CD4-positive, alpha-beta T cell treated with Interleukin-12 subunit alpha and Interleukin-12 subunit beta, for 1 hour (primary cell): ENCODE measurements around the gene KLF2.
"Not testable (repeated sequence)": the region's sequence is repeated elsewhere in the genome, so short reads cannot be mapped to it uniquely, and the experiment has no call there.

ENCODE experiments used
- DNase-seq: peaks from one replicate; pipeline ENCODE4 v3.0.0-alpha.2; 2020

KLF2 gene

DNA sequence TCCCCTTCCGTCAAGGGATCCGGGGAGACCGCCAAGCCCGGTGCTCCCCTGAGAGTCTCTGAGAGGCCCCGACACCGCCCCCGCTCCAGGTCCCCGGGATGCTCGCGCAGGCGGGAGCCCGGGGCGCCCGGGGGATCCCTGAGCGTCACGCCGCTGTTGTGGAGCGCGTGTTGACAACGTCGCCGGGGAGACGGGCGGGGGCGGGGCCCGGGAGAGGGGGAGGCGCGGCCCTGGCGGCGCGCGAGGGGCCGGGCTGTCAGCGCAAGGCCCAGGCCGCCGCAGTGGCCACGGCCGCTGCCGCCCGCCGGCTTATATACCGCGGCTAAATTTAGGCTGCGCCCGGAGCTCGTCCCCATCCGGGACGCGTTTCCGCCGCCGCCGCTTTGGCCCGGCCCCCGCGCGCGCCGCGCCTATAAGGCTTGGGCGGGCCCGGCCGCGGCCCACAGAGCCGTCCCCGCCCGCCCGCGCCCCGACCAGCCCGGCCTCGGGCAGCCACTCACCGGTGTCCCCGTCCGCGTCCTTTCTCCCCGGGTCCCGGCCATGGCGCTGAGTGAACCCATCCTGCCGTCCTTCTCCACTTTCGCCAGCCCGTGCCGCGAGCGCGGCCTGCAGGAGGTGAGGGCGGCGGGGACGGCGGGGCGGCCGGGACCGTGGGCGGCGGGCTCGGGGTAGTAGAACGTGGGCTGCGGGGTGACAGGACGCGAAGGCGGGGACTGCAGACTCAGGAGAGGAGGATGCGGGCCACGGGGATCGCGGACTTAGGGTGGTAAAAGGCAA, at the start of gene KLF2:
KLF2 (plus strand) TSS at position 443 of the 777 bp plus-strand sequence; CDS start at position 541, 98 bp downstream.
- DNase-seq, result peak; percentile 99

DNA sequence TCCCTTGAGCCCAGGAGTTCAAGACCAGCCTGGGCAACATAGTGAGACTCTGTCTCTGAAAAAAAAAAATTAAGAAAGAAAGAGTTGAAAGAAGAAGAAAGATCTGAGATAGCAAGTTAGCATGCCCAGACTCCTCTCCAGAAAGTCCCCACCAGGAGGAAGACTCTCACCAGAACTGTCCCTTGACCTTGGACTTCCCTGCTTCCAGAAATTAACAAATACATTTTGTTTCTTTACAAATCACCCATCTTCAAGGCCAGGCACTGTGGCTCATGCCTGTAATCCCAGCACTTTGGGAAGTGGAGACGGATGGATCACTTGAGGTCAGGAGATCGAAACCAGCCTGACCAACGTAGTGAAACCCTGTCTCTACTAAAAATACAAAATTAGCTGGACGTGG, 44.3 kb upstream of the KLF2 start:
- DNase-seq, result no peak

DNA sequence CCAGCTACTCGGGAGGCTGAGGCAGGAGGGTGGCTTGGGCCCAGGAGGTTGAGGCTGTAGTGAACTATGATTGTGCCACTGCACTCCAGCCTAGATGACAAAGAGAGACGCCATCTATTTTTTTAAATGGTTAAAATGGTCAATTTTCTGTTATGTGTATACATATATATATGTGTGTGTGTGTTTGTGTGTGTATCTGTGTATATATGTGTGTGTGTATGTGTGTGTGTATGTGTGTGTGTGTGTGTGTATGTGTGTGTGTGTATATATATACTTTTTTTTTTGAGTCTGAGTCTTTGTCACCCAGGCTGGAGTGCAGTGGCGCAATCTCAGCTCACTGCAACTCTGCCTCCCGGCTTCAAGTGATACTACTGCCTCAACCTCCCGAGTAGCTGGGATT, 42.9 kb upstream of the KLF2 start:
- DNase-seq, result no peak

DNA sequence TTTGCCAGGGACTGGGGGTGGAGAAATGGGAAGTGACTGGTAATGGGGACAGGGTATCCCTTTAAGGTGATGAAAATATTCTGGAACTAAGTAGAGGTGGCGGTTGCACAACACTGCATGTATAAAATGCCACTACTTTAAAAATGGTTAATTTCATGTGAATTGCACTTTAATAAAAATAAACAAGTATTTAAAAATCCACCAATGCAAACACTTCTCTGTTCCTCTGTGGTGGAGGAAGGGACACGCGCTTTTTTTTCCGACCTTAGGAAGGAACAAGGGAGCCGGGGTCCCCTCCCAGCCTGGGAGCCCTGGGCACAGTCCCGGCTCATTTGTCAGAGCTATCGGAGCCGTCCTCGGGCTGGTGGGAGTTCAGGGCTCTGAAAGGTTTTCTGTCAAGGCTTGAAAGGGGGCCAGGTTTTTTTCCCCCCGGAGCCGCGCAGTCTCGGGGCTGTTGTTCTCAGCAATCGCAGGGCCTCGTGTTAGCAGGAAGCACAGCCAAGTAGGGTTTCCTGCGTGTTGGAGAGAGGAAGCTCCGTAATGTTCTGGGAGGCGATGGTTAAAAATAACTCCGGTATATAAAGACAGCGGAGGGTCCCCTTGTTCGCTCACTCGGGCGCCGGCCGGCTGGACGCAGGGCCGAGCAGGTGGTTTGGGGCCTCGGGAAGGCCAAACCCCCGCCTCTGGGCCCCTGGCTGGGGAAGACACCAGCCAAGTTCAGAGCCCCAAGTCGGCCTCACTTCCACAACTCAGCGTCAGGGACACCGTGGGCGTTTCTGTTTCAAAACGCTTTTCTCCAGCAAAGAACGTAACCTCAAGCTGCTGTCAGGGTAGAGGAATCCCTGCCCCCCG, 41.2 kb upstream of the KLF2 start:
- peak; percentile 65 for DNase-seq

DNA sequence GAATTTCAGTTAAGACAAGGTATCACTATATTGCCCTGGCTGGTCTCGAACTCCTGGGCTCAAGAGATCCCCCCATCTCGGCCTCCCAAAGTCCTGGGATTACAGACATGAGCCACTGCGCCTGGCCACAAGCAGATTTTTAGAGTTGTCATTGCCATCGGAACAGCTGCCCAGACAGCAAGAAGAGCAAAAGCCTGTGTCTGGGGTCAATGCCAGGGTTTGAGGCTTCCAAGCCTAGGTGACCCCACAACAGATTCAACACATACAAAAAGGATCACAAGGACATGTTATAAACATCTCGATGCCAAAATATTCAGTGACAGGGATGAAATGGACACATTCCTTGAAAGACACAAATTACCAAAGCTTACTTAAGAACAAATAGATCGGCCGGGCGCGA, 40.1 kb upstream of the KLF2 start:
- DNase-seq, result no peak

DNA sequence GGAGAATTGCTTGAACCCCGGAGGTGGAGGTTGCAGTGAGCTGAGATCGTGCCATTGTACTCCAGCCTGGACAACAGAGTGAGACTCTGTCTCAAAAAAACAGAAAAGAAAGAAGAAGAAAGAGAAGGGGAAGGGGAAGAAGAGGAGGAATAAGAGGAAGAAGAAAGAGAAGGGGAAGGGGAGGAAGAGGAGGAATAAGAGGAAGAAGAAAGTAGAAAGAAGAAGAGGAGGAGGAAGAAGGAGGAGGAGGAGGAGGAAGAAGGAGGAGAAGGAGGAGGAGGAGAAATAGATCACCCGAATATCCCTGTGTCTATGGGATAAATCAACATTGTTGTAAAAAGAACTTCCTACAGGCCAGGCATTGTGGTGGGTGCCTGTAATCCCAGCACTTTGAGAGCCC, 39.5 kb upstream of the KLF2 start:
- DNase-seq, result not testable (repeated sequence)

DNA sequence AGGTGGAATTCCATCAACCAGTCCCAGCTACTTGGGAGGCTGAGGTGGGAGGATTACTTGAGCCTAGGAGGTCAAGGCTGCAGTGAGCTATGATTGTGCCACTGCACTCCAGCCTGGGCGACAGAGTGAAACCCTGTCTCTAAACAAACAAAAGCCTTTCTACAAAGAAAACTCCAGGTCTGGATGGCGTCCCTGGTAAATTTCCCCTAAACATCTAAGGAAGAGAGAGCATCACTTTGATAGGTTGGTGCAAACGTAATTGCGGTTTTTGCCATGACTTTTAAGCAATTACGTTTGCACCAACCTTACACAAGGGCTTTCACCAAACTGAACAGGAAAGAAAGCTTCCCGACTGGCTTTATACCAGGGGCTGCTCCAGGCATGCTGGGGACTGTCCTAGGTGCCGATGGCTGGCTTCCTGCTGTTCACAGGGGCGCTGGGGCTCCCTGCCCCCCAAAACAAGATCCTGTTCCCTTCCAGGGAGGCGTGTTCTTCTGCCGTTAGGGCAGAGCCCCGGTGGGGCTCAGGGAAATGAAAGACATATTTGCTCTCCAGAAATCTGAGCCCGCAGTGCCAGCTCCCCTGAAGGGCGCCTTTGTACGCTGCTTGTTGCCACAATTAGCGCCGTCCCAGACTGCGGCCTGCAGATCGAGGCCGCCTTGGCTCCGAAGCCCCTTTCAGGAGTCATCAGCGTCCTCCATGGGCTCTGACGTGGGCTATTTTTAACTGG, 38.7 kb upstream of the KLF2 start:
- no peak for DNase-seq

DNA sequence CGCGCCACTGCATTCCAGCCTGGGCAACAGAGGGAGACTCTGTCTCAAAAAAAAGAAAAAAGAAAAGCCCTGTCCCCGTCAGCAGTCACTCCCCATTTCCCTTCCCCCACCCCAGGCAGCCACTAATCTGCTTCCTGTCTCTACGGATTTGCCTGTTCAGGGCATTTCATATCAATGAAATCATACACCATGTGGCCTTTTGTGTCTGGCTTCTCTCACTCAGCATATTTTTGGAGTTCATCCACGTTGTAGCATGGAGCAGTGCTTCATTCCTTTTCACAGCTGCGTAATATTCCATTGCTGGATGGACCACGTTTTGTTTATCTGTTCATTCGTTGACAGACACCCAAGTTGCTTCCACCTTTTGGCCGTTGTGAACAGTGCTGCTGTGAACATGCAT, 36.1 kb upstream of the KLF2 start:
- DNase-seq, result no peak

DNA sequence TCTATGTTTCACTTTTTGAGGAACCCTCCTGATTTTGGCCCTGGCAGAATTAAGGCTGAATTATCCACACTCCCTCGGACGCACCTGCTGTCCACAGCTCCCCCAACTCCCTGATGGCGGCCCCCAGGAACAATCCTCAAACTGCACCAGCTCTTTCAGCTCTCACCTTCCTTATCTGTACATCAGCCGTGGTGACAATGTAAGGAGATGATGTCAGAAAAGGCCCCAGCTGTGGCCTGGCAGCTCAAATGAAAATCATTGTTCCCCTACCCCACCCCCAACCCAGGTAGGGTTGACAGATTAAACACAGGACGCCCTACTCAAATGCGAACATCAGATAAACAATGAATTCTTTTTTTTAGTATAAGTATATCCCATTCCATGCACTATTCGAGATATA, 35.0 kb upstream of the KLF2 start:
- no peak for DNase-seq

DNA sequence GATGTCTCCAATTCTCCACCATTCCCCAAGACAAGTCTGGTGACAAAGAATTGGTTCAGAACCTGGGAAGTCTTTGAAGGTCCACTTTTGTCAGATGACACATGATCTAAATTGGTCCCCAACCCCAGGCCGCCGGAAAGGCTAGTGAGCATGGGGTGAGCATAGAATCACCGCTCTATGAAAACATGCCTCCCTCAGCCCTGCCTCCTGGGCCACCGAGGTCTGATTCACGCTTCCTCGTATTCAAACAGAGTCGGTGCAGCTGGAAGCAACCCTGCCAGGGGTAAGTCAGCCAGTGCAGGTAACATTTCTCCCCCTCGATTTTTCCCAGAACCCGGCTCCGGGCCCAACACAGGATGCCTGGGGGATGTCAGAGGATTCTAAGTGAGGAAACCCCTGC, 33.9 kb upstream of the KLF2 start:
- DNase-seq, result no peak

DNA sequence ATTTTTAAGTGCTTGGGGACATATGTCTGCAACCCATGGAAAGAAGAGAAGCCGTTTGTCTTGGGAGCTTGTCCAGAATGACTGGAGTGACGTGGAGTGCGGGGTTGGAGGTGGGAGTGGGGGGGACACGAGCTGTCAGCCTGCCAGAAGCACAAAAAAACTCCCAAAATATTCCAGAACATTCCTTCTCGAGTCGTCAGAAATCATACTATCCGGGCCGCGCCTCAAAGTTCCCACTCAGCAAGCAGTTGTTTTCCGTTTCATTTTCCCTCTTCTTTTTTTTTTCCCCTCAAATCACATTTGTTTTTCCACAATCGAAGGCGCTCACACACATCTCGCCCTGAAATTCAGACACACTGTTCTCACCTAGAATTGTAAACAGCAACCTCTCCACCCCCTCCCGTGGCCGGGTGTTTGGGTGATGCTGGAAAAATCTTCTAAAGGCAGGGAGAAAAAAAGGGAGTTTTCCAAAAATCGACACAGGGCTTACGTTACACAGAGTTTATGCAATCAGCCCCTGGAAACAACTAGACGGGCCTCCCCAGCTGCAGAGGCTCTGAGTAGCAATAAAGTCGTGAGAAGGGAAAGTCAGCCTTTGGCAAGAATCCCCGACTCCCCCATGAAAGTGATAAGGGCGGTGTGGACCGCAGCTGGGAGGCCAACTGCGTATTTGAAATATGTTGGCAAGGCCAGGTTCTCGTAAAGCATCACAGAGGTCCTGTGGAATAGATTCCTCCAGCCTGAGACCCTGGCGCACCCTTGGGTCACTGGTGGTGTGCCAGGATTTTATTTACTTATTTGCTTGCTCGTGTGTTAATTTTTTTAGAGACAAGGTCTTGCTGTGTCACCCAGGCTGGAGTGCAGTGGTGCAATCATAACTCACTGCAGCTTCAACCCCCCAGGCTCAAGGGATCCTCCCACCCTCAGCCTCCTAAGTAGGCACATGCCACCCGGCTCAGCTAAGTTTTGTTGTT, 31.2 kb upstream of the KLF2 start:
- no peak for DNase-seq

DNA sequence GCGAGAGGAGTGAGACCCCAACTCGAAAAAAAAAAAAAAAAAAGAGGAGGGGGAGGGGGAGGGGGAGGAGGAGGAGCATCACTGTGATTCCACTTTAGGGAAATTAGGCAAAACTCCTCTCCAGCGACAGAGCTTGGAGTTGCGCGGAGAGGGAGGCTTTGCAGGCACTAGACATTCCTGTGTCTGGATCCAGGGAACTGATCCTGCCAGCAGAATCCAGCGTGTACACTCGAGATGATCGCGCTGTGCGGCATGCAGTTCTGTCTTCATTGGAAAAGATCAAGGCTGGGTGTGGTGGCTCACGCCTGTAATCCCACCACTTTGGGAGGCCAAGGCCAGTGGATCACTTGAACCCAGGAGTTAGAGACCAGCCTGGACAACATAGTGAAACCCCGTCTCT, 29.6 kb upstream of the KLF2 start:
- DNase-seq, result no peak

DNA sequence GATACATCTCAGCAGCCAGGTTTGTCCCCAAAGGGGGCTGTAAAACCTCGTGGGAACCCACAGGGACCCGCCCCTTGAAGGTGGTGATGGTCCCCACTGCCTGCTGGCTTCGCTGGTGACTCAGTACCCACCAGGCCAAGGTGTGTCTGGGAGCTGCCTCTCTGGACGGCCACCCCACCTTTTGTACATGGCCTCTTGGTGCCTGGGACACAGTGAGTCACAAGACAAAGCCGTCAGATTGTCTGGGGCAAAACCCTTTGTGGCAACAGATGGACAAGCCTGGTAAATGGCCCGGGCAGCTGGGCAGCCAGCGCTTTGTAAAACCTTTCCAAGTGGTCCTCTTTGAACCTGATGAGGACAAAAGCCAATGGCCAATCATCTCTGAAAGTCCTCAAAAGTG, 27.9 kb upstream of the KLF2 start:
- no peak for DNase-seq

DNA sequence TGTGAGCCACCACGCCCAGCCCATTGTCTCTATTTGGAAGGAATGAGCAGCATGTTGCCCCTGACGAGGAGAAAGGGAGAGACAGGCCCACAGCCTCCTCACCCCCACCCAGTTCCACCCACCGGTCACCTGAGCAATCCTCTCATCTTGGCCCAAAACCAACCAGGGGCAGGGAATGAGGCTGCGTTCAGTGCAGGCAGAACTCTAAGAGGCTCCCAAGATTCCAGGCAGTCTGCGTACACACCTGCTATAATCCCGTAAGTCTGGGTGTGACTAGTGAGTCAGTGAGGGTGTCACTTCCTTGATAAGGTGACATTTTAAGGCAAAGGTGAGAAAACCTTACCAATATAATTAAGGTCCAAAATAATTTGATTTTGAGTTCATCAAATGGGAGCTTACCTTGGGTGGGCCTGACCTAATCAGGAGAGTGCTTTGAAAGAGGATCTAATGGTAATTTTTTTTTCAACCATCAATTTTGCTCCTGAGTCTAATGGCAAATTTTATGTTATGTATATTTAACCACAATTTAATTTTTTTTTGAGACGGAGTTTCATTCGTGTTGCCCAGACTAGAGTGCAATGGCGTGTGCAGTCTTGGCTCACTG, 26.9 kb upstream of the KLF2 start:
- no peak for DNase-seq

DNA sequence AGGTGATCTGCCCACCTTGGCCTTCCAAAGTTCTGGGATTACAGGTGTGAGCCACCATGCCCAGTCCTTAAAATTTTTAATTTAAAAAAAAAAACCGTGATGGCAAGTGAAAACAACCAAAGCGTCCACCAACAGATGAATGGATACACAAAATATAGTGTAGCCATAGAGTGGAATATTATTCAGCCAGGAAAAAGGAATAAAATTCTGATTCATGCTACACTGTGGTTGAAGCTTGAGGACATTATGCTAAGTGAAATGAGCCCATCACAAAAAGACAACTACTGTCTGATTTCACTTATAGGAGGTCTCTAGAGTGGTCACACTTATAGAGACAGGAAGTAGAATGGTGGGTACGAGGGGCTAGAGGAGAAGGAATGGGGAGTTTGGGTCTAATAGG, 26.3 kb upstream of the KLF2 start:
- no peak for DNase-seq

DNA sequence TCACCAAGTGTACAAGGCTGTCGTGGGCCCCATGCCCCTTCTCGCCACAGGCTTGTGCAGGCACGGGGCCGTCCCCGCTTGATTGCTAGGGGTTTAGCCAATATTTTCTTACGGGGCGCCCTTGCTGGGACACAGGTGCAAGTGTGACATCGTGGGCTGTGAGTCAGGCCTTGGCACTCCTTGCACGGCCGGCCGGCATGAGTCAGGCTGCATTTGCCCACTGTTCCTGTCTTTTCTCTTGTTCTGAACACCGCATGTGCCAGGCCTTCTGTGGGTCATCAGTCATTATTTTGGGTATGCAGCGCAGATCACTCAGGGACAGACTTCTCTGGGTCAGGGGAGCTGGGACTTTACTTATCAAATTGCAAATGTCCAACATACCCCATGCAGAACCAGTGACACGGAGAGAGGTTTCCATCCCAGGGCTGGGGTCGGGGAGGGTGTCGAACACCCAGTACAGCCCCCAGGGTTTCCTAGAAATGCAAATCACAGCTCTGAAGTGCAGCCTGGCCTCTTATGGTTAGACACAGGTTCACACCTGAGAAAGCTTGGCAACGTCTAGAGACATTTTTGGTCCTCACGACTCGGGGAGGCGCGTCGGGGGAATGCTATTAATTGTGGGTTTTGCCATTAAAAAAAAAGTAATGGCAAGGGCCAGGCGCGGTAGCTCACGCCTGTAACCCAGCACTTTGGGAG, 22.5 kb upstream of the KLF2 start:
- DNase-seq, result no peak

DNA sequence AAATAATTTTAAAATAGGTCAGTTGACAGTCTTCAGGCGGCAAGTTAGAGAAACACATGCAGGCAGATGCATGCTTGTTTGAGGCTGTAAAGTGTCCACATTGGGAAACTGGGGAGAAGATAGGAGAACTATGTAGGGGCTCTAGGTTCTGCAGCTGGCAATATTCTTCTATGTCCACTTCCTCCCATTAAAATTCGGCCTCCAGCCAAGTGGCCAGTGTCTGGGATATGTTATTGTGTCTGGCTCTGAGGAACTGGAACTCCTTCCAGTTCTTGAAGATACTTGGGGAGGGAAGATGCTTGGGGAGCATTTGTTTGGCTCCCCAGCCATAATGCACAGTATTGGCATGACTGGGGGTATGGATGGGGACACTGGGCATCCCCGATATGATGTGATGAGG, 20.9 kb upstream of the KLF2 start:
- no peak for DNase-seq

DNA sequence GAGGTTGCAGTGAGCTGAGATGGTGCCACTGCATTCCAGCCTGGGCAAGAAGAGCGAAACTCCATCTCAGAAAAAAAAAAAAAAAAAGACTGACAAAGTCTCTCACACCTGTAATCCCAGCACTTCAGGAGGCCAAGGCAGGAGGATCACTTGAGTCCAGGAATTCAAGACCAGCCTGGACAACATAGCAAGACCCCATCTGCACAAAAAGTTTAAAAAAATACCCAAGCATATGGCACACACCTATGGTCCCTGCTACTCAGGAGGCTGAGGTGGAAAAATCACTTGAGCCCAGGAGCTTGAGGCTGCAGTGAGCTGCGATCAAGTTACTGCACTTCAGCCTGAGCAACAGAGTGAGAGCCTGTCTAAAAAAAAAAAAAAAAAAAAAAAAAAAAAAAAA, 20.1 kb upstream of the KLF2 start:
- not testable (repeated sequence) for DNase-seq

DNA sequence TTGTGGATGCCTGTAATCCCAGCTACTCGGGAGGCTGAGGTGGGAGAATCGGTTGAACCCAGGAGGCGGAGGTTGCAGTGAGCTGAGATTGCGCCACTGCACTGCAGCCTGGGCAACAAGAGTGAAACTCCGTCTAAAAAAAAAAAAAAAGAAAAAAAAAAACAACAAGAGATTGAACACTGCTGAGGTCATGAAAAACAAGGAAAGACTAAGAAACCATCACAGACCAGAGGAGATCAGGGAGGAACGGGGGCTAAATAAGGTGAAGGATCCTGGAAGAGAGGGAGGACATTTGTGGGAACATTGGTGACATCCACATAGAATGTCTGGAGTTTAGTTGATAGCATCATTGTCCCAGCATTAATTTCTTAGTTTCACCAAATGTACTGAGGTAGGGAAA, 19.6 kb upstream of the KLF2 start:
- not testable (repeated sequence) for DNase-seq

DNA sequence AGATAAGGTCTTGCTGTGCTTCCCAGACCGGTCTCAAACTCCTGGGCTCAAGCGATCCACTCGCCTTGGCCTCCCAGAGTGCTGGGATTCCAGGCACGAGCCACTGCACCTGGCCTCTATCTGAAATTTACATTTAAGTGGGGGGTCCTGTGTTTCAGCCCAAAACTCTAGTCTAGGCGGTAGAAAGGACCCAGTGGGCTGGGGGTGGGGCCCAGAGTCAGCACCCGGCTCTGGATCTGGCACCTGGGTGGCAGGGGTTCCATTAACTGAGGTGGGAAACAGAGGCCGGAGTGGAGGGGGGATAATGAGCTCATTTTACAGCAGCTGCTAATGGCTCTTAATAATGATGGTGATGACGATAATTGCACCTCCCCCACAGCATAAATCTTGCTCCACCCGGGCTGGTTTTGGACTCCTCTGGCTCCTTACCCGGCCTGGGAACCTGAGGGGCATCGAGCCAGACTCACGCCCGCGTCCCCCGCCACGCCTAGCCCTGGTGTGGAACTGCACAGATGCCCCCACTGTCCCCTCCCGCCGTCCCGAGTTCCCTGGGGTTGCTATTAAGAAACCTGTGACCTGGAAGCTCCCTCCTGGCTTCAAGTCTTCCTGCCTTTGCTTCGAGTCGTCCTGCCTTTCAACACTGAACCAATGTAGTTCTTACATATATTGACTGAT, 17.8 kb upstream of the KLF2 start:
- DNase-seq, result no peak

DNA sequence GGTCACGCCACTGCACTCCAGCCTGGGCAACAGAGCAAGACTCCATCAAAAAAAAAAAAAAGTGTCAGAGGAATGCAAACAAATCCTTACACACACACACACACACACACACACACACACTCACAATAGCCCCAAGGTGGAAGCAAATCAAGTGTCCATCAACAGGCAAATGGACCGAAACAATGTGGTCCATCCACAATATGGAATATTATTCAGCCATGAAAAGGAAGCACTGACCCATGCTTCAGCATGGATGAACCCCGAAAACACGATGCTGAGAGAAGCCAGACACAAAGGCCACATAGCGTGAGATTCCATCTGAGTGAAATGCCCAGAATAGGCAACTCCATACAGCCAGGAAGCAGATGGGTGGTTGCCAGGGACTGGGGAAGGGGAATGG, 16.5 kb upstream of the KLF2 start:
- DNase-seq, result no peak
